Neural cell (in vitro differentiated cells): ENCODE data around the gene NPM3.
A peak's percentile ranks its signal among the peaks of the same experiment; 100 is the strongest.

ENCODE experiments used
- EZH2 ChIP-seq: fragments of 200-600, 300-800 bp; shearing (Covaris generic), sonication (generic); IDR thresholded peaks from 2 replicates; pipeline ENCODE4 v1.6.1; 2014; ENCODE audit warnings: antibody characterized with exemption, low read length, borderline replicate concordance, mild to moderate bottlenecking; ENCODE audit not compliant: insufficient read depth, poor library complexity, severe bottlenecking
- POLR2AphosphoS5 ChIP-seq: IDR thresholded peaks from 2 replicates; pipeline ENCODE4 v1.6.1; 2012
- RAD21 ChIP-seq: fragments of 450-650 bp; conservative IDR thresholded peaks from 2 replicates; pipeline ENCODE4 v1.6.1; 2014; ENCODE audit warnings: antibody characterized with exemption, mild to moderate bottlenecking, moderate library complexity
- SMC3 ChIP-seq: fragments of 450-650 bp; conservative IDR thresholded peaks from 2 replicates; pipeline ENCODE4 v1.6.1; 2014; ENCODE audit warnings: antibody characterized with exemption, mild to moderate bottlenecking, moderate library complexity; ENCODE audit not compliant: poor library complexity
- TF ChIP-seq, protein P1 (sequence below): fragments of 450-650 bp; IDR thresholded peaks from 2 replicates; pipeline ENCODE4 v1.5.1; 2014; ENCODE audit warnings: antibody characterized with exemption, mild to moderate bottlenecking, moderate library complexity; ENCODE audit not compliant: poor library complexity, severe bottlenecking

DNA sequence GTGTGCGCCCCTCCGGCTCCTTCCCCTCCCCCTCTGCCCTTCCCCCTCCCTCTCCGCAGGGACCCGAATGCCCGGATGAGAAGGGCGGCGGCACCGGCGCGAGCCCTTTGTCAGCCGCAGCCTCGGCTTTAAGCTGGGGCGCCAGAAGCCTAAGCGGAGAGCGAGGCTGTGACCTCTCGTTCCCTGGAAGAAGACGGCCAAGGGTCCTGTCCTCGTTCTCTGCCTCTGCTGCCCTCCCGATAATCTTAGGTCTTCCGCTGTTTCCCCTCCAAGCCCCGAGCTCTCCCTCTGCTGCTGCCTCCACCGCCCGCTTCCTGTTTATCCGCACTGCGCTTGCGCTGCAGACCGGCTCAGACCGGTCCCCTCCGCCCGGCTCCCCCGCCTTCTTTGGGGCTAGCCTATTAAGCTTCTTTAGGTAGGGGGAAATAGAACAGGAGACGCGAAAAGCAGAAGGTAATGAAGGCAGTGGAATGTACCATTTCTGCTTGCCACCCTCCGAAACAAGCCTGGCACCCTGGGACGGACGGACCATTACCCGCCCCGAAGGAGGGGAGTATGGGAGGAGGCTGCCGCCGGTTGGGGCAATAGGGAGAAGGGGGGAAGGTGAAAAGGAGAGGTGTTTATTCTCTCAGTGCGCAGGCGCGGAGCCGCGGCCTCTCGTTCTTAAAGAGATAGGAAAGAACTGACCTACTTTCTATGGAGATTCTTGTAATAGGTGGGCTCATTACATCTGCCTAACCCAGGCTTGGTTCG lies 35.0 kb upstream of the NPM3 start, which contains the start of gene OGA:
- TF ChIP-seq, protein P1, sequence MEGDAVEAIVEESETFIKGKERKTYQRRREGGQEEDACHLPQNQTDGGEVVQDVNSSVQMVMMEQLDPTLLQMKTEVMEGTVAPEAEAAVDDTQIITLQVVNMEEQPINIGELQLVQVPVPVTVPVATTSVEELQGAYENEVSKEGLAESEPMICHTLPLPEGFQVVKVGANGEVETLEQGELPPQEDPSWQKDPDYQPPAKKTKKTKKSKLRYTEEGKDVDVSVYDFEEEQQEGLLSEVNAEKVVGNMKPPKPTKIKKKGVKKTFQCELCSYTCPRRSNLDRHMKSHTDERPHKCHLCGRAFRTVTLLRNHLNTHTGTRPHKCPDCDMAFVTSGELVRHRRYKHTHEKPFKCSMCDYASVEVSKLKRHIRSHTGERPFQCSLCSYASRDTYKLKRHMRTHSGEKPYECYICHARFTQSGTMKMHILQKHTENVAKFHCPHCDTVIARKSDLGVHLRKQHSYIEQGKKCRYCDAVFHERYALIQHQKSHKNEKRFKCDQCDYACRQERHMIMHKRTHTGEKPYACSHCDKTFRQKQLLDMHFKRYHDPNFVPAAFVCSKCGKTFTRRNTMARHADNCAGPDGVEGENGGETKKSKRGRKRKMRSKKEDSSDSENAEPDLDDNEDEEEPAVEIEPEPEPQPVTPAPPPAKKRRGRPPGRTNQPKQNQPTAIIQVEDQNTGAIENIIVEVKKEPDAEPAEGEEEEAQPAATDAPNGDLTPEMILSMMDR: no peak
- TF ChIP-seq POLR2AphosphoS5 (peak; percentile 100), RAD21 (peak; percentile 21), SMC3 (peak; percentile 44), EZH2 (no peak)
